H9 (cell line): ENCODE measurements around the gene ANGEL1. TPM values are rescaled to one million over a fixed set of nuclear protein-coding genes. Genes with fewer than 3 reads are reported as not detected.

Experiments
- DNase-seq: peaks from one replicate; pipeline ENCODE4 v3.0.0-alpha.2; 2017
- H2AFZ ChIP-seq: one replicate; pipeline ENCODE4 v1.6.1; 2013; ENCODE audit warnings: mild to moderate bottlenecking, low read length, control low read depth, moderate library complexity
- H2AK5ac ChIP-seq: 2 replicates; pipeline ENCODE4 v1.6.1; 2013; ENCODE audit warnings: low read length, control low read depth, mixed read lengths; ENCODE audit not compliant: insufficient read length
- H2BK120ac ChIP-seq: one replicate; pipeline ENCODE4 v1.6.1; 2013; ENCODE audit warnings: low read depth, mild to moderate bottlenecking, low read length, control low read depth, inconsistent platforms; ENCODE audit not compliant: poor library complexity, severe bottlenecking
- H2BK12ac ChIP-seq: 2 replicates; pipeline ENCODE4 v1.6.1; 2013; ENCODE audit warnings: low read length, control low read depth, mixed read lengths, low read depth; ENCODE audit not compliant: insufficient read length
- H2BK15ac ChIP-seq: 2 replicates; pipeline ENCODE4 v1.6.1; 2013; ENCODE audit warnings: low read depth, low read length, control low read depth
- H2BK20ac ChIP-seq: one replicate; pipeline ENCODE4 v1.6.1; 2013; ENCODE audit warnings: low read depth, mild to moderate bottlenecking, low read length, control low read depth, inconsistent platforms; ENCODE audit not compliant: poor library complexity, severe bottlenecking
- H2BK5ac ChIP-seq: 2 replicates; pipeline ENCODE4 v1.6.1; 2013; ENCODE audit warnings: low read length, control low read depth, mixed read lengths; ENCODE audit not compliant: insufficient read length
- H3K14ac ChIP-seq: 2 replicates; pipeline ENCODE4 v1.6.1; 2013; ENCODE audit warnings: low read length, control low read depth; ENCODE audit not compliant: insufficient read depth
- H3K18ac ChIP-seq: 2 replicates; pipeline ENCODE4 v1.6.1; 2013; ENCODE audit warnings: low read depth, mild to moderate bottlenecking, mixed read lengths, low read length, control low read depth; ENCODE audit not compliant: insufficient read length
- H3K23ac ChIP-seq: 2 replicates; pipeline ENCODE4 v1.6.1; 2013; ENCODE audit warnings: low read length, control low read depth, mixed read lengths, low read depth; ENCODE audit not compliant: insufficient read length
- H3K23me2 ChIP-seq: 2 replicates; pipeline ENCODE4 v1.6.1; 2013; ENCODE audit warnings: low read depth, mild to moderate bottlenecking, mixed read lengths, low read length, control low read depth; ENCODE audit not compliant: insufficient read length, poor library complexity, severe bottlenecking
- H3K27ac ChIP-seq: 2 replicates; pipeline ENCODE4 v1.5.1; 2013; ENCODE audit warnings: low read length, control low read depth, mixed read lengths, low read depth; ENCODE audit not compliant: insufficient read length
- H3K27me3 ChIP-seq: 2 replicates; pipeline ENCODE4 v1.6.1; 2013; ENCODE audit warnings: low read length, control low read depth, inconsistent platforms; ENCODE audit not compliant: insufficient read depth
- H3K4ac ChIP-seq: 2 replicates; pipeline ENCODE4 v1.6.1; 2013; ENCODE audit warnings: low read depth, mild to moderate bottlenecking, control low read depth, inconsistent platforms, low read length, moderate library complexity
- H3K4me1 ChIP-seq: 2 replicates; pipeline ENCODE4 v1.6.1; 2013; ENCODE audit warnings: low read length, control low read depth, inconsistent platforms; ENCODE audit not compliant: insufficient read depth
- H3K4me2 ChIP-seq: 2 replicates; pipeline ENCODE4 v1.6.1; 2013; ENCODE audit warnings: low read length, control low read depth, mixed read lengths; ENCODE audit not compliant: insufficient read length, insufficient read depth
- H3K56ac ChIP-seq: 2 replicates; pipeline ENCODE4 v1.6.1; 2013; ENCODE audit warnings: low read depth, mild to moderate bottlenecking, mixed read lengths, low read length, control low read depth; ENCODE audit not compliant: insufficient read length
- H3K79me1 ChIP-seq: 2 replicates; pipeline ENCODE4 v1.6.1; 2013; ENCODE audit warnings: low read depth, mild to moderate bottlenecking, moderate library complexity, low read length, control low read depth, inconsistent platforms; ENCODE audit not compliant: insufficient read depth, poor library complexity, severe bottlenecking
- H3K79me2 ChIP-seq: 2 replicates; pipeline ENCODE4 v1.6.1; 2013; ENCODE audit warnings: low read length, control low read depth, inconsistent platforms; ENCODE audit not compliant: insufficient read depth
- H3K9ac ChIP-seq: 2 replicates; pipeline ENCODE4 v1.6.1; 2013; ENCODE audit warnings: low read length, control low read depth, mixed read lengths; ENCODE audit not compliant: insufficient read length; ENCODE audit errors: extremely low read depth
- H3K9me3 ChIP-seq: one replicate; pipeline ENCODE4 v1.6.1; 2013; ENCODE audit warnings: low read depth, low read length, inconsistent platforms; ENCODE audit not compliant: control insufficient read depth
- H3T11ph ChIP-seq: one replicate; pipeline ENCODE4 v1.6.1; 2013; ENCODE audit warnings: mild to moderate bottlenecking, low read length, control low read depth, inconsistent platforms
- H4K20me1 ChIP-seq: one replicate; pipeline ENCODE4 v1.6.1; 2013; ENCODE audit not compliant: control insufficient read depth, insufficient read length, insufficient read depth
- H4K5ac ChIP-seq: 2 replicates; pipeline ENCODE4 v1.6.1; 2013; ENCODE audit warnings: low read depth, mild to moderate bottlenecking, mixed read lengths, low read length, control low read depth; ENCODE audit not compliant: insufficient read length
- H4K8ac ChIP-seq: replicated peaks from 2 replicates; pipeline ENCODE4 v1.6.1; 2013; ENCODE audit warnings: low read length, control low read depth, mixed read lengths, low read depth; ENCODE audit not compliant: insufficient read length
- H4K91ac ChIP-seq: 2 replicates; pipeline ENCODE4 v1.6.1; 2013; ENCODE audit warnings: low read depth, mild to moderate bottlenecking, moderate library complexity, mixed read lengths, low read length, control low read depth; ENCODE audit not compliant: insufficient read length
- H3K27ac Mint-ChIP-seq, 3 experiments: 2 replicates in 2 of 3; 3 replicates in 1 of 3; pipeline ENCODE4 v1.8.0; 2020 to 2021; ENCODE audit warnings: mixed read lengths in 3 of 3, mild to moderate bottlenecking in 1 of 3, moderate library complexity in 1 of 3
- H3K27me3 Mint-ChIP-seq: 2 replicates; pipeline ENCODE4 v1.8.0; 2021; ENCODE audit warnings: low read depth, mild to moderate bottlenecking, moderate library complexity, mixed read lengths
- H3K36me3 Mint-ChIP-seq, 3 experiments: 2 replicates in 2 of 3; 3 replicates in 1 of 3; pipeline ENCODE4 v1.8.0; 2020 to 2021; ENCODE audit warnings: low read depth in 3 of 3, mixed read lengths in 3 of 3; ENCODE audit not compliant: insufficient read depth in 1 of 3
- H3K4me1 Mint-ChIP-seq, 2 experiments: 2 replicates each; pipeline ENCODE4 v1.8.0; 2020; ENCODE audit warnings: mixed read lengths in 2 of 2
- H3K4me3 Mint-ChIP-seq, 2 experiments: 2 replicates in 1 of 2; 3 replicates in 1 of 2; pipeline ENCODE4 v1.8.0; 2020 to 2021; ENCODE audit warnings: mild to moderate bottlenecking in 2 of 2, mixed read lengths in 2 of 2, moderate library complexity in 1 of 2
- H3K9me3 Mint-ChIP-seq, 2 experiments: 2 replicates in 1 of 2; 3 replicates in 1 of 2; pipeline ENCODE4 v1.8.0; 2020; ENCODE audit warnings: mild to moderate bottlenecking in 2 of 2, mixed read lengths in 2 of 2, moderate library complexity in 1 of 2
- CTCF ChIP-seq: fragments of 200-600 bp; sonication (generic); conservative IDR thresholded peaks from 3 replicates; pipeline ENCODE4 v1.8.0; 2021; ENCODE audit warnings: antibody characterized with exemption, mild to moderate bottlenecking
- WGBS: extraction: QIAGEN DNeasy Blood & Tissue Kit; methylation state at CpG from one replicate; pipeline ENCODE4 v1.1.7; 2013; ENCODE audit warnings: missing lambda C conversion rate, low lambda C conversion rate, mixed read lengths; ENCODE audit not compliant: insufficient read length; ENCODE audit errors: extremely low coverage; 5-methylcytosine and 5-hydroxymethylcytosine counted together
- total RNA-seq: library from RNA; stranded (reverse); gene quantifications from 2 replicates; pipeline ENCODE4 v1.2.1, GENCODE V29; 2021

Gene ANGEL1
- total RNA-seq, 1 experiment from 2014 or later, result 21.5 TPM

- Histone ChIP-seq H4K20me1 (no peaks in the 10 kb centered on the region), H3K56ac (no peak overlapping the region), H3K9me3 (no peaks in the 10 kb centered on the region), H3K18ac (peak overlapping the region; percentile 11), H2AK5ac (no peak overlapping the region), H3K23me2 (peaks cover 10% of the 10 kb centered on the region), H4K91ac (no peak overlapping the region), H4K8ac (no peak overlapping the region), H3K4ac (no peak overlapping the region), H3K27ac (no peak overlapping the region), H4K5ac (no peak overlapping the region), H2BK12ac (no peak overlapping the region), H2BK120ac (no peak overlapping the region), H3K9ac (peak overlapping the region; percentile 49), H3K79me1 (no peaks in the 10 kb centered on the region), H3K79me2 (no peaks in the 10 kb centered on the region), H3K23ac (no peak overlapping the region), H2BK15ac (no peak overlapping the region), H2AFZ (no peak overlapping the region), H3K27me3 (no peaks in the 10 kb centered on the region), H2BK20ac (no peak overlapping the region), H3K14ac (peak overlapping the region; percentile 38; the same call in 1 of the 2 replicates), H3K4me2 (peak overlapping the region; percentile 92), H3T11ph (no peak overlapping the region), H2BK5ac (no peak overlapping the region), H3K4me1 (peaks cover 4% of the 10 kb centered on the region; the same call in 1 of the 2 replicates)
- DNase-seq, result no peak
- no CpG with 5 or more reads among the region's 20 CpGs for WGBS
- peaks cover 13 to 27% (median 20%) of the 10 kb centered on the region in 3 experiments; a peak in 6 of 7 replicates for H3K36me3 Mint-ChIP-seq
- no peaks in the 10 kb centered on the region; a peak in 1 of 5 replicates for H3K9me3 Mint-ChIP-seq
- peak overlapping the region; percentile 53 to 87 (median 74); a peak in 4 of 7 replicates for H3K27ac Mint-ChIP-seq
- no peaks in the 10 kb centered on the region for H3K27me3 Mint-ChIP-seq
- no peak for TF ChIP-seq CTCF
- peak overlapping the region; percentile 88 to 93 for H3K4me3 Mint-ChIP-seq
- H3K4me1 Mint-ChIP-seq, result peaks cover 17 to 18% of the 10 kb centered on the region in 2 experiments
Observed at GRCh38 chr14:76812093-76812421, 625 bp downstream of the ANGEL1 start.
